HG03139 (cell line): ENCODE measurements around the gene ZNF467.

Experiments used
- ATAC-seq: cut with Tn5 transposase; IDR thresholded peaks from one replicate; pipeline ENCODE4 v1.9.1; 2021; ENCODE audit not compliant: unreplicated experiment

Gene ZNF467

GRCh38 chr7:149773446-149774236 lies at the start of gene ZNF467:
Gene ZNF467 (minus strand): TSS chr7:149773588. CDS start chr7:149771032, 2,556 bp downstream.
- no peak for ATAC-seq

GRCh38 chr7:149822353-149822943 lies 49.1 kb upstream of the ZNF467 start:
- ATAC-seq, result no peak

GRCh38 chr7:149821191-149822148 lies 48.1 kb upstream of the ZNF467 start:
- ATAC-seq, result no peak

GRCh38 chr7:149820622-149821190 lies 47.3 kb upstream of the ZNF467 start:
- ATAC-seq, result no peak

GRCh38 chr7:149819961-149820340 lies 46.6 kb upstream of the ZNF467 start:
- ATAC-seq, result no peak

GRCh38 chr7:149819141-149819960 lies 46.0 kb upstream of the ZNF467 start:
- no peak for ATAC-seq

- ATAC-seq, result no peak
These were observed 45.1 kb upstream of the ZNF467 start for GRCh38 chr7:149818536-149818840.

GRCh38 chr7:149817836-149818535 lies 44.6 kb upstream of the ZNF467 start:
- no peak for ATAC-seq

- no peak for ATAC-seq
These were observed 43.9 kb upstream of the ZNF467 start for GRCh38 chr7:149817301-149817771.

GRCh38 chr7:149816794-149817193 lies 43.4 kb upstream of the ZNF467 start:
- ATAC-seq, result no peak

GRCh38 chr7:149816267-149816751 lies 42.9 kb upstream of the ZNF467 start:
- ATAC-seq, result no peak

GRCh38 chr7:149815661-149816266 lies 42.4 kb upstream of the ZNF467 start:
- ATAC-seq, result no peak

GRCh38 chr7:149815121-149815520 lies 41.7 kb upstream of the ZNF467 start:
- ATAC-seq, result no peak

- ATAC-seq, result no peak
These were observed 41.1 kb upstream of the ZNF467 start for GRCh38 chr7:149814494-149814893.

GRCh38 chr7:149813254-149814035 lies 40.1 kb upstream of the ZNF467 start:
- ATAC-seq, result no peak

GRCh38 chr7:149811831-149812490 lies 38.6 kb upstream of the ZNF467 start:
- ATAC-seq, result no peak

- no peak for ATAC-seq
These were observed 37.8 kb upstream of the ZNF467 start for GRCh38 chr7:149811221-149811620.

GRCh38 chr7:149809215-149809614 lies 35.8 kb upstream of the ZNF467 start:
- no peak for ATAC-seq
